Measurements from ENCODE around the gene TTC21B.

- no peak for TF ChIP-seq POLR2A (IDR thresholded peaks at IDR 0.05)
- TF ChIP-seq CTCF (IDR thresholded peaks at IDR 0.05): no peak
- TF ChIP-seq POLR2AphosphoS5 (IDR thresholded peaks at IDR 0.05): no peak
Measured at GRCh38 chr2:165933211-165933910, 20.2 kb downstream of the TTC21B start.
